CD4-positive, alpha-beta T cell treated with Interleukin-4 for 1 hour (primary cell): ENCODE data around the gene BEST2.
A peak's percentile ranks its signal among the peaks of the same experiment; 100 is the strongest.
"Not testable (repeated sequence)": the region's sequence is repeated elsewhere in the genome, so short reads cannot be mapped to it uniquely, and the experiment has no call there.

ENCODE experiments used
- DNase-seq, 2 donors: peaks; one replicate each; pipeline ENCODE4 v3.0.0-alpha.2; 2020 to 2022

Gene BEST2

DNA sequence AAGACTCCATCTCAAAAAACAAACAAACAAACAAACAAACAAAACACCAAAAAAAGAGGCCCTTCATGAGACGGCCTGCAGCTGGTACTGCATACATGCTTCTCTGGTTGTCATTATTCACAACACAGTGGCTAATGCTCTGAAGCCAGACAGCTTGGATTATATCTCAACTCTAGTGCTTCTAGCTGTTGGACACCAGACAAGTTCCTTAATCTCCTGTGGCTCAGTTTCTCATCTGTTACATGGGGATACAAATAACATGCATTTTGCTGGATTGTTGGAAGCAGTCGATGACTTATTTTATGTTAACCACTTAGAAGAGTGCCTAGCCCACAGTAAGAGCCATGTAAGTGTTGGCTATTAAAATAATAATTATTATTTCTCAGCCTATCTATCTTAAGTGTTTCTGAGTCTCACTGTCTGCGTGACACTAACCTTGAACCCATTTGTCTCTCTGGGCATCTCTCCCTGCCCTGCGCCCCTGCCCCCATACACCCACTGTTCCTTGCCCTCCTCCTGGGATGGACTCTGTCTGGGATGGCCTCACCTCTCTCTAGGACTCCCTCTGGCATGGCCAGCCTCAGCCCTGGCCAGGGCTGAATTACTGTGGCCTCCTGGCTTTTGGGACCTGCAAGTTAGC, 36.6 kb downstream of the BEST2 start:
- DNase-seq: no peak

DNA sequence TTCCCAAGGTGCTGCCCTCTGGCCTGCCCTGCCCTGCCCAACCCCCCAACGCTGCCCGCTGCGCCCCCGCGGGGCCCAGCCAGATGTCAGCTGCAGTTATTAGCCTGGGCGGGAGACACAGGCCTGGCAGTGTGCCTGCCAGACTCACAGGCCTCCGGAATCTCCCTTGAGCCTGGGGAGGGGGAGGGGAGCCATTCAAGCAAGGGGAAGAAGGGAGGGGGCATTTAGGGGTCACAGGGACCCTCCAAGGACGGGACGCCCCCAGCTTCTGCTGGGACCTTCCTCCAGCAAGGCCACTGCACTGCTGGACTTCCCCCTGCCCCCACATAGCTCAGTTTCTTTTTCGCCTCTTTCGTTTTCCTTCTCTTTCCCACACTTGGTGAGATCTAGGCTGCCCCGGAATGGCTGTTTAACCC, 37.1 kb downstream of the BEST2 start:
- DNase-seq: peak; percentile 81 to 85

DNA sequence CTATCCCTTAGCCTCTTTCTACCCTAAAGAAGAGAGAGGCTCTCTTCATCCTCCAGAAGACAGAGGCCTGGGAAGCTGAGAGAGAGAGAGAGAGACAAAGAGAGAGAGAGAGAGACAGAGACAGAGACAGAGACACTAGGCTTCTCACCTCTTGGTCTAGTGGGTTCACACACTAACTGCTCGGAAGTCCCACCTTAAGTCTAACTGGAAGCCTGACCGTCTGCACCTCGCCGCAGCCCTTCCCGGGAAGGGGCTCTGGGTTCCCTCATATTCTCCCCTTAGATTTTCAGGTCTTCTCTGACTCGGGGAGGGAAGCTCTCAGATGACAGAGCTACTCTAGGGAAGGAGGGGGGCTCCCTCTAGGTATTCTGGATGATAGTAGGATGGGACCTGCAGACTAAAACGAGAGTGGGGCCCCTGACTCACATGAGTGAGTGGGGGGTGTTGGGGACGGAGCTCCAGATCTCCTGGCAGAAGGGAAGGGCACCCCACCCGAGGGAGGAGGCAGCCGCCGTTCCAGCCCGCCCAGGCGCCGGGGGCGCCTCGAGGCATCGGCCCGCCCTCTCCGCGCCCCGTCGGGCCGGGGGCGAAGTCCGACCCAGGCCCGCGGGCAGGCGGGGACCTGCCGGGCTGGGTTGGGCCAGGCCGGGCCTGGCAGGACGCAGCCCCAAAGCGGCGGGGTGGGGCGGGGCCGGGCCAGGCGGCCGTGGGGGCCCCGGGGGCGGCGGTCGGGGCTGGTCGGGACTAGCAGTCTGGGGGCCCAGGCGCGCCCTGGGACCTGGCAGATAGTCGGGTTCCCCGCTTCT, 37.7 kb downstream of the BEST2 start:
- DNase-seq: no peak

DNA sequence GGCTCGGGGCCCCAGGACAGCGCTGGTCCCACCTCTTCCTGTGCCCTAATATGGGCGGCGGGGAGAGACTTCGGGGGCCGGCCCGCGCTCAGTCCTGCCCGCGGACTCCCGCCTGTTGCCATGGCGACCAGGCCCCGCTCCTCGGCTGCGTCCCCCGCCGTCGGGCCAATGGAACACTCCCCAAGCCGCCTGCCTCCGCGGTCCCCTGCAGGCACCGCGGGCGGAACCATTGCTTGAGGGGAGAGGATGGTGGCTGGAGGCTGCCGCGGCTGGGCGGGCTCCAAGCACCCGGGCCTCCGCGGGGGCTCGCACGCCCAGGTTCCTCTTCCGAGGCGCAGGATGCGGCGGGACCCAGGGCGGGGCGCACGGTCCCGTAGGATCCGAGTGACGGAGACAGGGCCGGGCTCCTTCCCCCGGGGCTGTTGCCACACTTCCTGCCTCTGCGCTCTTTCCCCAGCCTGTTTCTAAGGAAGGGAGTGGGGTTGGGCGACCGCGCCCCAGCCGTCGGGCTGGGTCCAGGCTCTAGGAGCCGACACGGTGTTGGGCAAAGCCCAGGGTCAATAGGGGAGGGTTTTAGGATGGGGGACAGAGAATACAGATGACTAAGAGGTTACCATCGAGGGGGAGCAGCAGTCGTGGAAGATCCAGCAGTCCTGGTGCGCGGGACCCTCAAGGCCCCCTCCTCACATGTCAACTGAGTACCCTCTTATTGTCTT, 38.5 kb downstream of the BEST2 start:
- DNase-seq: peak; percentile 97 to 98

DNA sequence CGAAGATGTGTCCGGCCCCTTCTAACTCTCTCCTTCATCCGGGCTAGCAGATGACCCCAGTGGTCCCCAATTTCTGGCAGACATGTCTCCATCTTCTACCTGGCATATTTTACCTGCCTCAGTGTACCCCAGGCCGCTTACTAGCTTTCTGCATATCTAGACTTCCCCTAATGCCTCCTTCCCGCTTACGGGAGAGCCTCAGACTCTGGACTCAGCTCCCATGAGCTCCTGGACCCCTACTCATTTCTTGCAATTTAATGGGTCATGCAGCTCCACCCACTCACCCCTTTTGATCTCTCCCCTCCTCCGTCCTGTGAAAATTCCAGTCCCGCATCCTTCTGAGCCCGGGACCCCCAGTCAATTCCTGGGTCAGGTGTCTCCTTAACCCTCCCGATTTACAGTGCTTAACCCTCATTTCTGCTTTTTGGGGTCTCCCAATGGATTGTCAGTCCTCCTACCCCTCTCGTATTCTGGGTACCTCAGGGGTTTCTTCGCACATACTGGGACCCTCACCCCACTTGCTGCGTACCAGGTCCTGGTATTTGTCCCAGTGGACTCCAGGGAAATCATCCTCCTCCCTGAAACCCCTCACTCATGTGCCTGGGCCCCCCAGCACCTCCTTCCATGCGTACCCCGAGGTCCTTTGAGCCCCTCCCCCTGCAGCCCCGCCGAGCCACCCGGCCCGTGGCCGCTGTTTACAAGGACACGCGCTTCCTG, 39.2 kb downstream of the BEST2 start:
- DNase-seq: no peak

DNA sequence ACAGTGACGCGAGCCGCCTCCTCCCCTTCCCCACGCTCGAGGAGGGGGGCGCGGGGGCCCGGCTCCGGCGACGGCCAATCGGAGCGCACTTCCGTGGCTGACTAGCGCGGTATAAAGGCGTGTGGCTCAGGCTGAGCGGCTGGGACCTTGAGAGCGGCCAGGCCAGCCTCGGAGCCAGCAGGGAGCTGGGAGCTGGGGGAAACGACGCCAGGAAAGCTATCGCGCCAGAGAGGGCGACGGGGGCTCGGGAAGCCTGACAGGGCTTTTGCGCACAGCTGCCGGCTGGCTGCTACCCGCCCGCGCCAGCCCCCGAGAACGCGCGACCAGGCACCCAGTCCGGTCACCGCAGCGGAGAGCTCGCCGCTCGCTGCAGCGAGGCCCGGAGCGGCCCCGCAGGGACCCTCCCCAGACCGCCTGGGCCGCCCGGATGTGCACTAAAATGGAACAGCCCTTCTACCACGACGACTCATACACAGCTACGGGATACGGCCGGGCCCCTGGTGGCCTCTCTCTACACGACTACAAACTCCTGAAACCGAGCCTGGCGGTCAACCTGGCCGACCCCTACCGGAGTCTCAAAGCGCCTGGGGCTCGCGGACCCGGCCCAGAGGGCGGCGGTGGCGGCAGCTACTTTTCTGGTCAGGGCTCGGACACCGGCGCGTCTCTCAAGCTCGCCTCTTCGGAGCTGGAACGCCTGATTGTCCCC, 39.9 kb downstream of the BEST2 start, which contains the start of gene JUNB:
Gene JUNB, plus strand, starts transcription at position 142 of the 706 bp plus-strand sequence. Its CDS starts 286 bp downstream, at position 428.
- DNase-seq: peak; percentile 99

DNA sequence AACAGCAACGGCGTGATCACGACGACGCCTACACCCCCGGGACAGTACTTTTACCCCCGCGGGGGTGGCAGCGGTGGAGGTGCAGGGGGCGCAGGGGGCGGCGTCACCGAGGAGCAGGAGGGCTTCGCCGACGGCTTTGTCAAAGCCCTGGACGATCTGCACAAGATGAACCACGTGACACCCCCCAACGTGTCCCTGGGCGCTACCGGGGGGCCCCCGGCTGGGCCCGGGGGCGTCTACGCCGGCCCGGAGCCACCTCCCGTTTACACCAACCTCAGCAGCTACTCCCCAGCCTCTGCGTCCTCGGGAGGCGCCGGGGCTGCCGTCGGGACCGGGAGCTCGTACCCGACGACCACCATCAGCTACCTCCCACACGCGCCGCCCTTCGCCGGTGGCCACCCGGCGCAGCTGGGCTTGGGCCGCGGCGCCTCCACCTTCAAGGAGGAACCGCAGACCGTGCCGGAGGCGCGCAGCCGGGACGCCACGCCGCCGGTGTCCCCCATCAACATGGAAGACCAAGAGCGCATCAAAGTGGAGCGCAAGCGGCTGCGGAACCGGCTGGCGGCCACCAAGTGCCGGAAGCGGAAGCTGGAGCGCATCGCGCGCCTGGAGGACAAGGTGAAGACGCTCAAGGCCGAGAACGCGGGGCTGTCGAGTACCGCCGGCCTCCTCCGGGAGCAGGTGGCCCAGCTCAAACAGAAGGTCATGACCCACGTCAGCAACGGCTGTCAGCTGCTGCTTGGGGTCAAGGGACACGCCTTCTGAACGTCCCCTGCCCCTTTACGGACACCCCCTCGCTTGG, 40.7 kb downstream of the BEST2 start:
- DNase-seq: peak; percentile 67 to 69

DNA sequence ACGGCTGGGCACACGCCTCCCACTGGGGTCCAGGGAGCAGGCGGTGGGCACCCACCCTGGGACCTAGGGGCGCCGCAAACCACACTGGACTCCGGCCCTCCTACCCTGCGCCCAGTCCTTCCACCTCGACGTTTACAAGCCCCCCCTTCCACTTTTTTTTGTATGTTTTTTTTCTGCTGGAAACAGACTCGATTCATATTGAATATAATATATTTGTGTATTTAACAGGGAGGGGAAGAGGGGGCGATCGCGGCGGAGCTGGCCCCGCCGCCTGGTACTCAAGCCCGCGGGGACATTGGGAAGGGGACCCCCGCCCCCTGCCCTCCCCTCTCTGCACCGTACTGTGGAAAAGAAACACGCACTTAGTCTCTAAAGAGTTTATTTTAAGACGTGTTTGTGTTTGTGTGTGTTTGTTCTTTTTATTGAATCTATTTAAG, 41.3 kb downstream of the BEST2 start:
- no peak for DNase-seq

DNA sequence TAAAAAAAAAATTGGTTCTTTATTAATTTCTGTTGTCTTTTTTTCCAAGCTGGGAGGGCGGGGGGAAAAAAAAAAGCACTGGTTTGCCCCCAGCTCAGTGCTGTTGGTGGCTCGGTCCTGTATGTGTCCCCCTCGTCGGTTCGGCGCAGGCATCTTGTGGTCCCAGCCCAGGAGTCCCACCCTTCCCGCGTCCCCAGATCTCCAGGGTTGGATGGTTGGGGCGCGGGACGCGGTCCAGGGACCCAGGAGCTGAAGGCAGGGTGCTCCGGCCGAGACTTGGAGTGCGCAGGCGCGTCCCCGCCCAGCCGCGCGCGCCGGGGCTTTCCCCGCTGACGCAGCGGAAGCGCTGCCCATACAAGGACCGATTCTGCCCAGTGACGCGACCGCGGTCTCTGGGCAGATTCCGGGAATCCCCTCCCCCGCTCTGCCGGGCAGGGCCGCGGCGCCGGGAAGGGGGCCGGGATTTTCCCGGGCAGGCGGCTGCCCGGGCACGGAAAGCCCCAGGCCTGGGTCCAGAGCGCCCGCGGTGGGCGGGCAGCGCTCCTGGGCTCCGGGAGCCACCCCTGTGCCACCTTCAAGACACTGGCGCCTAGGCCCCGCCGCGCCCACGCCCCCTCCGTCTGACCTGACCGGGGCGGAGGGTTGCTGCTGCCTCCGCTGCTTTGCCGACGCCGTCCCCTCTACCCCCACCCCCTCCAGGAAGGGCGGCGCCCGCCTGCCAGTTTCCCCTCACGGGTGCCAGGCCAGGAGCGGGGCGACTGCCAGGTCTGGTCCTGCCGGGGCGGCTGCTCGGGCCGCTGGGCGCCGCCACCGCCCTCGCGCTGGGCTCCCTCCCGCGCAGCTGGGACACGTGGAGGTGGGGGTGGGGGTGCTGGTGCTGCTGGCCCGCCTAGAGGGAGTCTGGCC, 42.0 kb downstream of the BEST2 start:
- DNase-seq: peak; percentile 96 to 97

DNA sequence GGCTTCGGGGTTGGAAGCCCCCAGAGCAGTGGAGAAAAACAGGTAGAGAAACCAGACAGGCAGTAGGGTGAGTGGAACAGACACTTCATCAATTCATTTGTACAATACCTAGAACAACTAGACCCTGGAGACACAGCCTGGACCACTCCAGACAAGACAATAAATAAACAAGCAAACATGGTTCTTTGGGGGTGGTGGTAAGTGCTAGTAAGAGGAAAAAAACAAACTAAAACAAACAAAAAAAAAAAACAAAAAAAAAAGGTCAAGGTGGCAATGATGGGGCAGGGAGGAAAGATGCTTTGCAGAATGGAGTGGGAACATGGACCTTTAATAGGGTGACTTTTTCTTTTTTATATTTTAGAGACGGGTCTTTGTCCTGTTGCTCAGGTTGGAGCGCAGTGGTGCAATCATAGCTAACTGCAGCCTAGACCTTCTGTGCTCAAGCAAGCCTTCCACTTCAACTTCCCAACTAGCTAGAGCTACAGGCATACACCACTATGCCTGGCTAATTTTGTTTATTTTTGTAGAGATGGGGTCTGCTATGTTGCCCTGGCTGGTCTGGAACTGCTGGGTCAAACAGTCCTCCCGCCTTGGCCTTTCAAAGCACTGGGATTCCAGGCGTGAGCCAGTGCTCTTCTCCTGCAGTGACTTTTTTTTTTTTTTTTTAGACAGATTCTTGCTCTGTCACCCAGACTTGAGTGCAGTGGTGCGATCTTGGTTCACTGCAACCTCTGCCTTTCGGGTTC, 42.8 kb downstream of the BEST2 start:
- peak in 1 of 2 donors; percentile 47 for DNase-seq

DNA sequence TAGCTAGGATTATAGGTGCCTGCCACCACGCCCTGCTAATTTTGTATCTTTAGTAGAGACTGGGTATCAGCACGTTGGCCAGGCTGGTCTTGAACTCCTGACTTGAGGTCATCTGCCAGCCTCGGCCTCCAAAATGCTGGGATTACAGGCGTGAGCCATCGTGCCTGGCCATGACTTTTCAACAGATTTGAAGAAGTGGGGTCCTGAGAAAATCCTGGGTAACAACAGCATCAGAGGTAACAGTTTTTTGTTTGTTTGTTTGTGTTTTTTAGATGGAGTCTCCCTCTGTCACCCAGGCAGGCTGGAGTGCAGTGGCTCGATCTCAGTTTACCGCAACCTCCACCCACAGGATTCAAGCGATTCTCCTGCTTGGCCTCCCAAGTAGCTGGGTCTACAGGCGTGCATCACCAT, 43.4 kb downstream of the BEST2 start:
- no peak for DNase-seq

DNA sequence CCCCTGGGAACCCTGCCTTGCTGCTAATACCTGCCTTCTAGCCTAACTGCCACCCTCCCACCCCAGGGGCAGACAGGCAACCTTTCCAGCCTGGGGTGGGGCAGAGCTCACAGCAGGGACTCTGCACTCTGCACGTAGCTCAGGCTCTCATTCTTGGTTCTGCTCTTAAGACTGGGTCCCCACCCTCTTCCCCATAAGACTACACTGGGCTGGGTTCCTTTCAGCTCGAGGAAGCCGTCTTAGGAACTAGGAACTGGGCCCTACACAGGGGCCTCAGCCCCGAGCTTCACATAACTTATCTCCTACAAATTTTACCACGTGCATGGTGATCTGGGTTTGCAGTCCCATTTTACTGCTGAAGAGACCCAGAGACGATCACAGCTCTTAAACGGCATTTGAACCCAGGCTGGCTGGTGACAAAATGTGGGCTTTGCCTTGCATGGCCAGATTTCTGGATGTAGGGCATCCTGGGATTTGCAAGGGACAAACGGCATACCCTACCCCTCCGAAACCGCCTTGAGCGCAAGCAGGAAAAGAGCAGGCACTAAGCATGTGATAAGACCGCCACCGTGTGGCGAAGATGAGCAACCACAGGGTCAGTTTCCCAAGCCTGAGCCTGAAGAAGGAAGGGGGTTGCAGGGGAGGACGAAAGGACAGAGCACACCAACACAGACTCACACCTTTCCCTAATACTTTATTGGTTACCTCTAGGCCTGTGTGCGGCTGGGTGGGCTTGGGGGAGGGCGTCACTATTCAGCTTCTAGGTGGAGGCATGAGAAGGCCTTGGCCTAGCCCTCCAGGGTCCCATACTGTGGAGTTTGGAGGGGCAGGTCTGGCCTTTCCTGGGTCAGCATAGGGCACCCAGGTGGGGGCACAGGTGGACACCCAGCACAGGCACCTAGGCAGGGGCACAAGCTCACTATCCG, 44.8 kb downstream of the BEST2 start:
- peak; percentile 82 to 84 for DNase-seq

DNA sequence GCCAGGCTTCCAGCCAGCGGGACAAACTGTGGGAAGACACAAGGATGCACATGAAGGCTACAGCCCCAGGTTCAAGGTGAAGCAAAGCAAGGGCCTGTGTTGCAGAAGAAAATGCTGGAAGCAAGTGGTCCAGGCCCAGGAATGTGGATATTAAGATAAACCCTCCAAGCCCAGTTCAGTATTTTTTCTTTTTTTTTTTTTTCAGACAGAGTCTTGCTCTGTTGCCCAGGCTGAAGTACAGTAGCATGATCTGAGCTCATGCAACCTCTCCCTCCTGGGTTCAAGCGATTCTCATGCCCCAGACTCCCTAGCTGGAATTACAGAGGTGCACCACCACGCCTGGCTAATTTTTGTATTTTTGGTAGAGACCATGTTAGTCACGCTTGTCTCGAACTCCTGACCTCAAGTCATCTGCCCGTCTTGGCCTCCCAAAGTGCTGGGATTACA, 45.6 kb downstream of the BEST2 start:
- DNase-seq: no peak

DNA sequence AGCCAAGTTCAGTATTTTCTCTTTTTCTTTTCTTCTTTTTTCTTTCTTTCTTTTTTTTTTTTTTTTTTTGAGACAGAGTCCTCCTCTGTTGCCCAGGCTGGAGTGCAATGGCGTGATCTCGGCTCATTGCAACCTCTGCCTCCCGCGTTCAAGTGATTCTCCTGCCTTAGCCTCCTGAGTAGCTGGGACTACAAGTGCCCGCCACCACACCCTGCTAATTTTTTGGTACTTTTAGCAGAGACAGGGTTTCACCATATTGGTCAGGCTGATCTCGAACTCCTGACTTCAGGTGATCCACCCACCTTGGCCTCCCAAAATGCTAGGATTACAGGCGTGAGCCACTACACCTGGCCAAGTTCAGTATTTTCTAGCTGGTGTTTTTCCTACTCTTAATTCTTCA, 46.0 kb downstream of the BEST2 start:
- not testable (repeated sequence) for DNase-seq

DNA sequence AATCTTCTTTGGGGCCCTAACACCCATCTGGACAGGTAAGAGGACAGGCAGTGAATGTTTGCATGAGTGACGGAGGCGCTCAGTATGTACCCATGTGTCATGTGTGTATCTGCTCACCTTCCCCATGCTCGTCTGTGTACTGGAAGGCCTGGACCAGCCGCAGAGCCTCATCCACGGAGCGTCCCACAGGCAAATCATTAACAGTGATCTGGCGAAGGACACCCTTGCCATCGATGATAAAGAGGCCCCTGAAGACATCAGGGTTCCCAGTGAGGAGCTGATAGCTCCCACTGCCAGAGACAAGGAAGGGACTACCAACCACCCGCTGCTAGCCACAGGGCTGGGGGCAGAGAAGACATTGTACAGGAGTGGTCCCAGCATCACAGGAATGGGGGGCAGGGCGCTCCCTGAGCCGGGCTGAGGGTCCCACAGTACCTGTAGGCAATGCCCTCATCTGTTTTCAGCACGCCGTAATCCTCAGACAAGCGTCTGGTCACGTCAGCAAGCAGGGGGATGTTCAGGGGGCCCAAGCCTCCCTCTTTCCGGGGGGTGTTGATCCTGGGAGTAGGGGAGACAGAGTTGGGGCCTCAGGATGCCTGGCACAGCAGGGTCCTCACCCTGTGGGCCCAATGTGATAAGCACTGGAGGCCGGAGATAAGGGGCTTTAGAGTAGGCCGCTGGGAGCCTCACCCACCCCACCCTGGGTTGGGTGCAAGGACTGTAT, 48.3 kb downstream of the BEST2 start:
- DNase-seq: no peak

DNA sequence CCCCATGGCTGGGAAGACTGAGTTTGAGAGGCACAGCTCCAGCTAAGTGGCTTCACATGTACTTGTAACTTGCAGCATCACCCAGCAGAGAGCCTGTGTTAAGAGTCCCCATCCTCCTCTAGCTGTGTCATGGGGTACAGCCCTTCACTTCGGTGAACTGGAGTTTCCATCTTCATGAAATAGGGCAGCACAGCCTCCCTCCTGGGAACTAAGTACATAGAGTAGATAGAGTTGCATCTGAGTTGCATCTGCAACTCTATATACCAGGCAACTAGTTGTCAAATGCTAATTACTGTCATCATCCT, 48.8 kb downstream of the BEST2 start:
- no peak for DNase-seq

DNA sequence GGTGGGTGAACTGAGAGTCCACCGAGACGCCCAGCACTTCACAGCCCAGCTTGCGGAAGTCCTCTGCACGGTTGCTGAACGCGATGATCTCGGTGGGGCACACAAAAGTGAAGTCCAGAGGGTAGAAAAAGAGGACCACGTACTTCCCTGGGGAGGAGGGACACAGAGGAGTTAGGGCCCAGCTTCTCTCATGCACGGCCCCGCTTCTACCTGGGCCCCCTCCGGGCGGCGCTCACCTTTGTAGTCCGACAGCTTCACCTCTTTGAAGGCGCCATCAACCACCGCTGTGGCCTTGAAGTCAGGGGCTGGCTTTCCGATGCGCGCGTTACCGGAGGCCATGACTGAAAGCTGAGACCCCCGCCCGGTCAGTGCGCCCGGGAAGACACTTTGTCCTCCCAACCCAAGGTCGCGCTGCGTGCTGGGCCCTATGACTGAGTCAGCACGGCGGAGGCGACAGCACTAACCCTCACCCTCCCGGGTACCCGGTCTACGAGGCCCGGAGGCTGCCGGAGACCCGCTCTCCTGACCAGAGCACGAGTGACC, 49.4 kb downstream of the BEST2 start:
- no peak for DNase-seq
